NCI-H146 treated with DMSO at 0.1 percent for 48 hours (cell line): ENCODE data around the gene ESPNL.
"Not testable (repeated sequence)": the region's sequence is repeated elsewhere in the genome, so short reads cannot be mapped to it uniquely, and the experiment has no call there.

ENCODE experiments used
- DNase-seq: peaks from one replicate; lab custom pipeline; 2025; ENCODE audit not compliant: unreplicated experiment; lab: John Stamatoyannopoulos, UW

ESPNL gene

GRCh38 chr2:238114851-238115660 is 14.9 kb downstream of the ESPNL start:
- DNase-seq, result no peak

GRCh38 chr2:238115709-238116108 is 15.6 kb downstream of the ESPNL start:
- not testable (repeated sequence) for DNase-seq

GRCh38 chr2:238116298-238117198 is 16.4 kb downstream of the ESPNL start:
- DNase-seq, result no peak

GRCh38 chr2:238117199-238118154 is 17.3 kb downstream of the ESPNL start:
- DNase-seq, result no peak

GRCh38 chr2:238119756-238120462 is 19.8 kb downstream of the ESPNL start:
- DNase-seq, result no peak

GRCh38 chr2:238120463-238121298 is 20.5 kb downstream of the ESPNL start:
- no peak for DNase-seq

GRCh38 chr2:238121511-238122286 is 21.6 kb downstream of the ESPNL start:
- DNase-seq, result no peak

- no peak for DNase-seq
These were observed 22.4 kb downstream of the ESPNL start for GRCh38 chr2:238122287-238123217.

GRCh38 chr2:238123218-238123971 is 23.3 kb downstream of the ESPNL start:
- DNase-seq, result no peak

- no peak for DNase-seq
These were observed 23.9 kb downstream of the ESPNL start for GRCh38 chr2:238123991-238124470.

- no peak for DNase-seq
These were observed 24.5 kb downstream of the ESPNL start for GRCh38 chr2:238124488-238125126.

- no peak for DNase-seq
These were observed 25.2 kb downstream of the ESPNL start for GRCh38 chr2:238125127-238125885.

- DNase-seq, result no peak
These were observed 26.2 kb downstream of the ESPNL start for GRCh38 chr2:238126338-238126737.

GRCh38 chr2:238126775-238127164 is 26.6 kb downstream of the ESPNL start:
- DNase-seq, result no peak
